ENCODE results near the gene B4GALT5.

B4GALT5 gene

DNA sequence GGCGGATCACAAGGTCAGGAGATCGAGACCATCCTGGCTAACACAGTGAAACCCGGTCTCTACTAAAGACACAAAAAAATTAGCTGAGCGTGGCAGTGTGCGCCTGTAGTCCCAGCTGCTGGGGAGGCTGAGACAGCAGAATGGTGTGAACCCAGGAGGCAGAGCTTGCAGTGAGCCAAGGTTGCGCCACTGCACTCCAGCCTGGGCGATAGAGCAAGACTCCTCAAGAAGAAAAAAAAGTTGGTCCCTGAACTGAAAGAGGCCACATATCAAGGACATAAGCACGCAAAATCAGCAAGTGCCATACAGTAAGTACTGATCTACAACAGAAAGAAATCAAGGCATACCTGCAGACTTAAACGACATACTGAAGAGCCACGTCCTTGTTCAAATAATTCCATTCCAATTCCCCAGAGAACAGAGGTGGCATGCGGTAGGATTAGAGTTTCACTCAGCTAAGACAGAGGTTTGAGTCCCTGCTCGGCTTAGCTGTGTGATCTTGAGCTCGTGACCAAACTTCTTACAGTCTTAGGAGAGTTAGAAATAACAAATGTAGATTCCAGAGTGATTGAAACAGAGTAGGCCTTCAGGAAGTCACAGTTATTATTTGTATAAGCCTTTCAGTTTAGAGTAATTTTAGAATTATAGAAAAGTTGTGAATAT is 29.2 kb downstream of the B4GALT5 start:
- TF ChIP-seq POLR2AphosphoS5 (IDR thresholded peaks at IDR 0.05; ENCODE audit: low read depth, low read length) (no peak), SIN3A (IDR thresholded peaks at IDR 0.05; ENCODE audit: borderline replicate concordance, insufficient read depth, low read length) (no peak)

DNA sequence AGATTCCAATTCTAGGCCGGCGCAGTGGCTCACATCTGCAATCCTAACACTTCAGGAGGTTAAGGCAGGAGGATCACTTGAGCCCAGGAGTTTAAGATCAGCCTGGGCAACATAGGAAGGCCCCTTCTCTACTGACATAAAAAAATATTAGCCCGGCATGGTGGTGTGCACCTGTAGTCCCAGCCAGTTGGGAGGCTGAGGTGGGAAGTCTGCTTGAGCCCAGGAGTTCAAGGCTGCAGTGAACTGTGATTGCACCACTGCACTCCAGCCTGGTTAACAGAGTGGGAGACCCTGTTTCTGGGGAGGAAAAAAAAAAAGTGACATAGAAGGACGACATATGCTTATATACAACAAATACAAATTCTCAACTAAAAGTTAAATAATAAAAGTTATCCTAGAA is 30.9 kb downstream of the B4GALT5 start:
- TF ChIP-seq POLR2AphosphoS5 (IDR thresholded peaks at IDR 0.05; ENCODE audit: low read depth, low read length) (no peak), SIN3A (IDR thresholded peaks at IDR 0.05; ENCODE audit: borderline replicate concordance, insufficient read depth, low read length) (no peak), TAF1 (IDR thresholded peaks at IDR 0.05; ENCODE audit: borderline replicate concordance, insufficient read depth, low read length) (no peak), FOXP2 (optimal IDR thresholded peaks at IDR 0.05; ENCODE audit: borderline replicate concordance, extremely low read depth, extremely low read length, insufficient read depth) (no peak), REST (IDR thresholded peaks at IDR 0.05; ENCODE audit: insufficient read depth in 1 of 2, low read depth in 2 of 2, low read length in 2 of 2) (no peak)

DNA sequence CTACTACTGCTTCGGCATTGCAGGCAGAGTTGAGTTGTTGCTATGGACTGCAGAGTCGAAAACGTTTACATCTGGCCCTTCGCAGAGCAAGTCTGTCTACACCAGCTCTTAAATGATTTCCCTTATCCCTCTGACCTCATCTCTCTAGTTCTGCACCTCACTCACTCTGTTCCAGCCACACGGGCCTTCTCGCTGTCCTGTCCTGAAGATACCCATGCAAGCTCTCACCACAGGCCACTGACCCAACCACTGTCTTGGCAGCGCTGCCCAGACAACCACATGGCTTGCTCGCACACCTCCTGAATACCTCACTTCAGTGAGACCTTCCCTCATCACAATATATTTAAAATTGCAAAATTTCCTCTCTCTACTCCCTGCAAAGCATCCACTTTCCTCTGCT is 31.4 kb downstream of the B4GALT5 start:
- TF ChIP-seq SIN3A (IDR thresholded peaks at IDR 0.05; ENCODE audit: borderline replicate concordance, insufficient read depth, low read length) (no peak), TAF1 (IDR thresholded peaks at IDR 0.05; ENCODE audit: borderline replicate concordance, insufficient read depth, low read length) (no peak), POLR2AphosphoS5 (IDR thresholded peaks at IDR 0.05; ENCODE audit: low read depth, low read length) (no peak), FOXP2 (optimal IDR thresholded peaks at IDR 0.05; ENCODE audit: borderline replicate concordance, extremely low read depth, extremely low read length, insufficient read depth) (no peak), REST (IDR thresholded peaks at IDR 0.05; ENCODE audit: insufficient read depth in 1 of 2, low read depth in 2 of 2, low read length in 2 of 2) (no peak)

GRCh38 chr20:49681850-49682216 is 31.8 kb downstream of the B4GALT5 start:
- TF ChIP-seq FOXP2 (optimal IDR thresholded peaks at IDR 0.05; ENCODE audit: borderline replicate concordance, extremely low read depth, extremely low read length, insufficient read depth): no peak

- no peak for TF ChIP-seq REST (IDR thresholded peaks at IDR 0.05; ENCODE audit: insufficient read depth in 1 of 2, low read depth in 2 of 2, low read length in 2 of 2)
- TF ChIP-seq FOXP2 (optimal IDR thresholded peaks at IDR 0.05; ENCODE audit: borderline replicate concordance, extremely low read depth, extremely low read length, insufficient read depth): no peak
- no peak for TF ChIP-seq POLR2AphosphoS5 (IDR thresholded peaks at IDR 0.05; ENCODE audit: low read depth, low read length)
- no peak for TF ChIP-seq TAF1 (IDR thresholded peaks at IDR 0.05; ENCODE audit: borderline replicate concordance, insufficient read depth, low read length)
- TF ChIP-seq SIN3A (IDR thresholded peaks at IDR 0.05; ENCODE audit: borderline replicate concordance, insufficient read depth, low read length): no peak
Observed at GRCh38 chr20:49680484-49680883, 33.2 kb downstream of the B4GALT5 start.

DNA sequence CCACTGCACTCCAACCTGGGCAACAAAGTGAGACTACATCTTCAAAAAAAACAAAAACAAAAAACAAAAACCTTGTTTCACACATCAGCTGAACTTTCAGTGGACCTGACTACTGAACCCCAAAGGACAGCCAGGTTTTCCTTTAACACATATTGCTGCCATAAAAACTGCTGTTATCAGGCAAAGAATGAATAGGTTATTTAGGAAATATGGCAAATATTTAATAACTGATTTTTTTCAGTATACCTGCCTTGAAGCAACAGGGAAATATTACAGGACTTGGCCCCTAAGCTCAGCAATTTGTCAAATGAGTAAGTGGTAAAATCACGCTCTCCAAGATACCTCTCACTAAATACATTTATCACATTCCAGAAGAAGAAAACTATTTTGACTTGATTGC is 34.0 kb downstream of the B4GALT5 start:
- TF ChIP-seq REST (IDR thresholded peaks at IDR 0.05; ENCODE audit: insufficient read depth in 1 of 2, low read depth in 2 of 2, low read length in 2 of 2): no peak
- no peak for TF ChIP-seq POLR2AphosphoS5 (IDR thresholded peaks at IDR 0.05; ENCODE audit: low read depth, low read length)
- TF ChIP-seq FOXP2 (optimal IDR thresholded peaks at IDR 0.05; ENCODE audit: borderline replicate concordance, extremely low read depth, extremely low read length, insufficient read depth): no peak
- TF ChIP-seq SIN3A (IDR thresholded peaks at IDR 0.05; ENCODE audit: borderline replicate concordance, insufficient read depth, low read length): no peak
- TF ChIP-seq TAF1 (IDR thresholded peaks at IDR 0.05; ENCODE audit: borderline replicate concordance, insufficient read depth, low read length): no peak

All from PFSK-1 (cell line).